HG03342 (cell line): ENCODE data around the gene DIP2C.
A peak's percentile ranks its signal among the peaks of the same experiment; 100 is the strongest.

Experiments
- ATAC-seq: cut with Tn5 transposase; IDR thresholded peaks from one replicate; pipeline ENCODE4 v1.9.1; 2021; ENCODE audit warnings: mild to moderate bottlenecking, moderate library complexity; ENCODE audit not compliant: unreplicated experiment

Gene DIP2C

GRCh38 chr10:299512-299911, 390.0 kb downstream of the DIP2C start:
- no peak for ATAC-seq

- no peak for ATAC-seq
Observed at GRCh38 chr10:298033-298432, 391.4 kb downstream of the DIP2C start.

- ATAC-seq: no peak
Observed at GRCh38 chr10:297567-297966, 391.9 kb downstream of the DIP2C start.

GRCh38 chr10:293636-294035, 395.8 kb downstream of the DIP2C start:
- ATAC-seq: no peak

- ATAC-seq: no peak
Observed at GRCh38 chr10:290026-290725, 399.3 kb downstream of the DIP2C start.

- ATAC-seq: no peak
Observed at GRCh38 chr10:289581-289980, 399.9 kb downstream of the DIP2C start.

GRCh38 chr10:288316-289200, 400.9 kb downstream of the DIP2C start:
- ATAC-seq: no peak

- ATAC-seq: no peak
Observed at GRCh38 chr10:287814-288213, 401.7 kb downstream of the DIP2C start.

GRCh38 chr10:287026-287709, 402.3 kb downstream of the DIP2C start:
- no peak for ATAC-seq

GRCh38 chr10:285216-285615, 404.3 kb downstream of the DIP2C start:
- no peak for ATAC-seq

- peak; percentile 93 for ATAC-seq
Observed at GRCh38 chr10:283916-284356, 405.5 kb downstream of the DIP2C start.

- ATAC-seq: no peak
Observed at GRCh38 chr10:283140-283479, 406.4 kb downstream of the DIP2C start.

GRCh38 chr10:282294-283139, 407.0 kb downstream of the DIP2C start:
- no peak for ATAC-seq

- no peak for ATAC-seq
Observed at GRCh38 chr10:279655-280054, 409.8 kb downstream of the DIP2C start.

GRCh38 chr10:279232-279631, 410.2 kb downstream of the DIP2C start:
- no peak for ATAC-seq

- no peak for ATAC-seq
Observed at GRCh38 chr10:278707-279106, 410.8 kb downstream of the DIP2C start.

GRCh38 chr10:277963-278362, 411.5 kb downstream of the DIP2C start:
- no peak for ATAC-seq

GRCh38 chr10:275680-276079, 413.8 kb downstream of the DIP2C start:
- ATAC-seq: no peak

- no peak for ATAC-seq
Observed at GRCh38 chr10:274866-275265, 414.6 kb downstream of the DIP2C start.

GRCh38 chr10:273088-273487, 416.4 kb downstream of the DIP2C start:
- no peak for ATAC-seq

GRCh38 chr10:271722-272121, 417.7 kb downstream of the DIP2C start:
- no peak for ATAC-seq
